Midbrain (tissue), 1 donor: ENCODE measurements around the gene CATSPERD.

Experiments used
- DNase-seq: peaks from one replicate; lab custom pipeline; 2025; lab: John Stamatoyannopoulos, UW

Gene CATSPERD

DNA sequence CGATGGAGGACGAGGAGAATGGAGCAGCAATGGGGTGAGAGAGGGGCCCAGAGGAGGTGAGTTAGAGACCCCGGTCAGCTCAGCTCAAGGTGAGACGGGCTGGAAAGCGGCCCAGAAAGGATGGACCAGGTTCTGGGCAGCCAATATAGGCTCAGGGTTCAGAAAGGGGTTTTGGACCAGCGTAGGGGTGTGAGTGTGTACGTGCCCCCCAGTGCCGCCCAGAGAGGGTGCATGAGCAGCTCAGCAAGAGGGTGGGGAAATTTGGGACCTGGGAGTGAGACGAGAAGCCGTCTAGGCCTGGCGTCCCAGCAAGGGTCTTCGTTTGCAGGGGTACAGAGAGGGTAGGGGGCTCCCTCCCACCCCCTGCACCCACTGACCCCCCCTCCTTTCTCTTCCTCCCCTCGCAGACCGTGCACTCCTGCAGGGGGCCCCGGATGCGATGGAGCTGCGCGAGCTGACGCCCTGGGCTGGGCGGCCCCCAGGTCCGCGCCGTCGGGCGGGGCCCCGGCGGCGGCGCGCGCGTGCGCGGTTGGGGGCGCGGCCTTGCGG lies 107.0 kb downstream of the CATSPERD start:
- no peak for DNase-seq

DNA sequence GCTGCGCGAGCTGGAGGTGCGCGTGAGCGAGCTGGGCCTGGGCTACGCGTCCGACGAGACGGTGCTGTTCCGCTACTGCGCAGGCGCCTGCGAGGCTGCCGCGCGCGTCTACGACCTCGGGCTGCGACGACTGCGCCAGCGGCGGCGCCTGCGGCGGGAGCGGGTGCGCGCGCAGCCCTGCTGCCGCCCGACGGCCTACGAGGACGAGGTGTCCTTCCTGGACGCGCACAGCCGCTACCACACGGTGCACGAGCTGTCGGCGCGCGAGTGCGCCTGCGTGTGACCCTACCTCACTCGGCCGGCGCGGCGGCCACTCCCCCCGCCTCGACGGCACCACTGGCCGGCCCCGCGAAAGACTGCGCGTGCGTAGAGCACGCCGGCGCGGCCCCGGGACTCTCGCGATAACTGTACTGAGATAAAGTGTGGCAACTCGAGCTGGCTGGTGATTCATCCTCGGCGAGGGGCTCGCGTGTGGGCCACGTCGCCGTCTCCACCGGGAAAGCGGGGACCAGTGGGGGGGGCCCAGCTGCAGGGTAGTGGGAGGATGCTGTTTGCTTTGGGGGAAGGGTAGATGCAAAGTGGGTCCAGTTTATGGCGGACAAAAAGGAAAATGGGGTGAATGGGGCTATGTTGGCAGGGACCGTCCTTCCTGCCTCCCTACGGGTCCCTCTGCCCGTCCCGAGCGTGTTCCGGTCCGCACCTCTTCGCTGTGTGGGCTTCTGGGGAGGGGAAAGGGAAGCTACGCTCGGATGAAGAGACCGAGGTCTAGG lies 107.6 kb downstream of the CATSPERD start:
- peak; percentile 49 for DNase-seq
